Fibroblast of the conjunctiva (primary cell): ENCODE results near the gene OGN.

Experiments
- DNase-seq: peaks from one replicate; pipeline ENCODE4 v3.0.0-alpha.2; 2010; ENCODE audit warnings: low read depth

The OGN gene

GRCh38 chr9:92342825-92343488, 61.4 kb downstream of the OGN start:
- DNase-seq = no peak

GRCh38 chr9:92341578-92341977, 62.8 kb downstream of the OGN start:
- no peak for DNase-seq

- DNase-seq = no peak
Measured at GRCh38 chr9:92333282-92333634, 71.1 kb downstream of the OGN start.
